Endothelial cell of umbilical vein (primary cell): ENCODE measurements around the gene CDK10. TPM values are rescaled to one million over a fixed set of nuclear protein-coding genes. Genes with fewer than 3 reads are reported as not detected.

Source experiments
- BruUV-seq: library from RNA; stranded (reverse); fragments of 400-500 nt; replicated peaks from 2 replicates; lab custom pipeline; 2021; lab: Mats Ljungman, UMichigan
- CTCF ChIA-PET: fragments of 300-600, 350-600 bp; sonication (Branson Sonifier 250); formaldehyde crosslinking; loops from one replicate; lab custom pipeline; 2021; ENCODE audit warnings: antibody characterized with exemption, inconsistent platforms; lab: Charles Lee
- POLR2A ChIA-PET: fragments of 300-600, 350-600 bp; sonication (Branson Sonifier 250); formaldehyde crosslinking; loops from one replicate; lab custom pipeline; 2021; ENCODE audit warnings: antibody characterized with exemption, inconsistent platforms; lab: Charles Lee
- DNase-seq: peaks from one replicate; pipeline ENCODE4 v3.0.0-alpha.2; 2011; ENCODE audit warnings: low read depth, low spot score
- FAIRE-seq: peaks from 2 replicates; lab custom pipeline; 2011; peaks lifted over from hg19 to GRCh38; lab: Jason Lieb, UNC
- H2AFZ ChIP-seq: 2 replicates; pipeline ENCODE4 v1.6.0; 2012; ENCODE audit warnings: low read depth, low read length, control low read depth, inconsistent platforms
- H3K27ac ChIP-seq: 2 replicates; pipeline ENCODE4 v1.5.1; 2011; ENCODE audit warnings: low read depth, mild to moderate bottlenecking, control low read depth, low read length, moderate library complexity; ENCODE audit not compliant: insufficient read depth
- H3K27me3 ChIP-seq, 2 experiments: 2 replicates each; pipeline versions ENCODE4 v1.6.0 to v1.6.1; 2011; ENCODE audit warnings: low read length in 2 of 2, mixed read lengths in 1 of 2; ENCODE audit not compliant: control insufficient read depth in 2 of 2, insufficient read depth in 2 of 2
- H3K36me3 ChIP-seq, 2 experiments: 2 replicates in 1 of 2; 3 replicates in 1 of 2; pipeline ENCODE4 v1.5.1; 2011; ENCODE audit warnings: low read length in 2 of 2, mild to moderate bottlenecking in 1 of 2, moderate library complexity in 1 of 2; ENCODE audit not compliant: control insufficient read depth in 2 of 2, insufficient read depth in 2 of 2; ENCODE audit errors: extremely low read depth in 1 of 2
- H3K4me1 ChIP-seq: 3 replicates; pipeline ENCODE4 v1.5.1; 2011; ENCODE audit warnings: mild to moderate bottlenecking, low read length; ENCODE audit not compliant: control insufficient read depth, insufficient read depth; ENCODE audit errors: extremely low read depth
- H3K4me2 ChIP-seq: 2 replicates; pipeline ENCODE4 v1.6.1; 2011; ENCODE audit warnings: low read length, control low read depth, mixed read lengths; ENCODE audit not compliant: insufficient read depth
- H3K4me3 ChIP-seq, 3 experiments: fragments of 200-600 bp in 1 of 3; sonication (generic), shearing (Covaris generic) in 1 of 3; replicated peaks in 1 of 3; 2 replicates each; pipeline ENCODE4 v1.5.1; 2011 to 2016; ENCODE audit warnings: control low read depth in 3 of 3, low read length in 3 of 3, mild to moderate bottlenecking in 2 of 3, inconsistent platforms in 1 of 3, low read depth in 1 of 3, moderate library complexity in 1 of 3; ENCODE audit not compliant: insufficient read depth in 1 of 3
- H3K79me2 ChIP-seq: 2 replicates; pipeline ENCODE4 v1.6.0; 2012; ENCODE audit warnings: low read length, inconsistent platforms; ENCODE audit not compliant: control insufficient read depth, insufficient read depth
- H3K9ac ChIP-seq: replicated peaks from 2 replicates; pipeline ENCODE3; 2011; ENCODE audit warnings: low read length, control low read depth; ENCODE audit not compliant: insufficient read depth; ENCODE audit errors: extremely low read depth
- H3K9me1 ChIP-seq: replicated peaks from 3 replicates; pipeline ENCODE4 v1.6.0; 2011; ENCODE audit warnings: mild to moderate bottlenecking, low read length; ENCODE audit not compliant: control insufficient read depth, insufficient read depth; ENCODE audit errors: extremely low read depth
- H3K9me3 ChIP-seq: replicated peaks from 2 replicates; pipeline ENCODE4 v1.5.1; 2012; ENCODE audit warnings: low read length, inconsistent platforms; ENCODE audit not compliant: control insufficient read depth, insufficient read depth
- H4K20me1 ChIP-seq: replicated peaks from 2 replicates; pipeline ENCODE3; 2011; ENCODE audit warnings: mild to moderate bottlenecking, low read length; ENCODE audit not compliant: control insufficient read depth, insufficient read depth; ENCODE audit errors: extremely low read depth
- EZH2 ChIP-seq: IDR thresholded peaks from 2 replicates; pipeline ENCODE4 v1.6.1; 2012; ENCODE audit warnings: borderline replicate concordance, low read depth, mild to moderate bottlenecking, moderate library complexity, low read length, inconsistent platforms; ENCODE audit not compliant: severe bottlenecking
- FOS ChIP-seq: IDR thresholded peaks from 2 replicates; pipeline ENCODE4 v1.6.1; 2011; ENCODE audit warnings: mild to moderate bottlenecking, low read length, moderate library complexity, borderline replicate concordance; ENCODE audit not compliant: insufficient read depth
- GATA2 ChIP-seq: IDR thresholded peaks from 2 replicates; pipeline ENCODE4 v1.7.0; 2011; ENCODE audit warnings: low read depth, mild to moderate bottlenecking, moderate library complexity, mixed read lengths, low read length; ENCODE audit not compliant: insufficient read length, insufficient read depth
- JUN ChIP-seq: IDR thresholded peaks from 2 replicates; pipeline ENCODE4 v1.6.1; 2011; ENCODE audit warnings: borderline replicate concordance, low read depth; ENCODE audit not compliant: insufficient read length, insufficient read depth
- MYC ChIP-seq: IDR thresholded peaks from one replicate; pipeline ENCODE4 v1.6.1; 2011; ENCODE audit warnings: mild to moderate bottlenecking, low read depth, low read length
- POLR2A ChIP-seq: IDR thresholded peaks from 2 replicates; pipeline ENCODE4 v1.6.1; 2012; ENCODE audit warnings: low read depth, mild to moderate bottlenecking, control low read depth, low read length
- POLR2AphosphoS5 ChIP-seq: IDR thresholded peaks from 2 replicates; pipeline ENCODE4 v1.6.1; 2012; ENCODE audit warnings: low read depth, mild to moderate bottlenecking, control low read depth, low read length, moderate library complexity; ENCODE audit not compliant: insufficient read depth
- dilution Hi-C: fragments of 300-500 bp; cut with MboI; formaldehyde crosslinking; loops from one replicate; pipeline ENCODE4 v1.15.0; 2019; ENCODE audit warnings: low sequenced_read_pairs; ENCODE audit not compliant: extremely low pct_ligation_motif_present
- intact Hi-C: fragments of 100-400 bp; cut with micrococcal nuclease; formaldehyde crosslinking; loops from one replicate; pipeline ENCODE4 v1.10.0; 2022
- polyA plus RNA-seq, 4 experiments: library from polyadenylated mRNA; depleted of rRNA in 3 of 4; stranded (reverse) in 3 of 4; unstranded in 1 of 4; fragments of >200 nt; gene quantifications; 2 replicates each; pipeline versions ENCODE4 v1.2.1 to v1.2.3, GENCODE V29; 2011 to 2012; ENCODE audit warnings: missing spikeins in 1 of 4
- total RNA-seq: library from RNA; stranded (reverse); gene quantifications from 2 replicates; pipeline ENCODE4 v1.2.3, GENCODE V29; 2021
- TF ChIP-seq, protein P1 (sequence below): IDR thresholded peaks from 2 replicates; pipeline ENCODE4 v1.6.1; 2011; ENCODE audit not compliant: insufficient read depth, insufficient read length
- TF ChIP-seq, protein P2 (sequence below), 2 donors: IDR thresholded peaks; 1 replicate in 1 of 2; 2 replicates in 1 of 2; pipeline ENCODE4 v1.5.1; 2011; ENCODE audit warnings: low read length in 2 of 2, mild to moderate bottlenecking in 2 of 2, moderate library complexity in 2 of 2, control low read depth in 1 of 2, inconsistent platforms in 1 of 2, low read depth in 1 of 2; ENCODE audit not compliant: insufficient read depth in 1 of 2; ENCODE audit errors: extremely low read depth in 1 of 2

CDK10 gene
- total and polyA plus RNA-seq, 2 donors (not counting 3 experiments of a cell fraction or from before 2014, with no cell fraction given), result 74.5 to 99.9 TPM

DNA sequence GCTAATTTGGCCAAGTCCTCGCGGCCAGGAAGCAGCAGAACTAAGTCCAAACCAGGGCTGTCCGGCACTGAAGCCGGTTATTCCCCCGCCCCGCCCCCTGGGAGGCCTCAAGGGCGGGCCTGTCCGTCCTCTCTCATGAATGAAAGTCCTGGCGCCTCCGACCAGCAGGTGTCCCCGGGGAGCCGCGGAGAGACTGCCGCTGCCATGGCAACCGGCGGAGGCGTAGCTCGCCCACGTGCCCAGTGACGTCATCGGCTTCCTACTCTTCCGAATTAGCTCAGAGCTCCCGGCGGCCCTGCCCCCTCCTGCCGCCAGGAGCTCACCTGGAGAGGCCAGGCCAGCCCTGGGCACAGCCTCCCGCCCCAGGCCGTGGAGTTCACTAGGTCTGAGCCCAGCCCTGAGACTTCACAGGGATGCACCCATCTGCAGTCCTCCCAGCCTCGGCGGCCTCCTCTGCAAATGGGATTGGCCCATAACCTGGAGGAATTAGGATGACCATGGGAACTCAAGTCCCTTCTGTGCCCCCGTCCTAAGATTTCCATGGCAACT is 13.7 kb downstream of the CDK10 start:
- no peaks in the 10 kb centered on the region for H4K20me1 ChIP-seq
- DNase-seq (peak; percentile 96), FAIRE-seq (peak; percentile 97)
- H3K4me1 ChIP-seq, result peaks cover 9% of the 10 kb centered on the region
- intact Hi-C loops (loop anchor here (1.0 to 5.0 kb wide), 5 partner anchors 14 to 222 kb away; partner anchors contain the start of genes CDK10, TCF25 and TUBB3), dilution Hi-C loops (no loop called here)
- no peaks in the 10 kb centered on the region for H3K79me2 ChIP-seq
- no peaks in the 10 kb centered on the region for H3K9me1 ChIP-seq
- peak overlapping the region in 2 of 3 experiments; percentile 7 to 62 for H3K4me3 ChIP-seq
- POLR2A ChIA-PET, result interaction anchor here (1.0 kb wide), 1 partner anchor 14 kb away, joined by 5 read pairs; the partner anchor contains the start of gene CDK10
- H3K27me3 ChIP-seq, result no peaks in the 10 kb centered on the region
- BruUV-seq, result no TSS peak
- no peaks in the 10 kb centered on the region for H3K9me3 ChIP-seq
- TF ChIP-seq EZH2 (no peak), JUN (peak; percentile 84), POLR2AphosphoS5 (peak; percentile 29), FOS (peak; percentile 30), POLR2A (no peak), MYC (no peak), GATA2 (no peak)
- TF ChIP-seq, protein P1, sequence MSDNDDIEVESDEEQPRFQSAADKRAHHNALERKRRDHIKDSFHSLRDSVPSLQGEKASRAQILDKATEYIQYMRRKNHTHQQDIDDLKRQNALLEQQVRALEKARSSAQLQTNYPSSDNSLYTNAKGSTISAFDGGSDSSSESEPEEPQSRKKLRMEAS, result peak; percentile 96
- TF ChIP-seq, protein P2, sequence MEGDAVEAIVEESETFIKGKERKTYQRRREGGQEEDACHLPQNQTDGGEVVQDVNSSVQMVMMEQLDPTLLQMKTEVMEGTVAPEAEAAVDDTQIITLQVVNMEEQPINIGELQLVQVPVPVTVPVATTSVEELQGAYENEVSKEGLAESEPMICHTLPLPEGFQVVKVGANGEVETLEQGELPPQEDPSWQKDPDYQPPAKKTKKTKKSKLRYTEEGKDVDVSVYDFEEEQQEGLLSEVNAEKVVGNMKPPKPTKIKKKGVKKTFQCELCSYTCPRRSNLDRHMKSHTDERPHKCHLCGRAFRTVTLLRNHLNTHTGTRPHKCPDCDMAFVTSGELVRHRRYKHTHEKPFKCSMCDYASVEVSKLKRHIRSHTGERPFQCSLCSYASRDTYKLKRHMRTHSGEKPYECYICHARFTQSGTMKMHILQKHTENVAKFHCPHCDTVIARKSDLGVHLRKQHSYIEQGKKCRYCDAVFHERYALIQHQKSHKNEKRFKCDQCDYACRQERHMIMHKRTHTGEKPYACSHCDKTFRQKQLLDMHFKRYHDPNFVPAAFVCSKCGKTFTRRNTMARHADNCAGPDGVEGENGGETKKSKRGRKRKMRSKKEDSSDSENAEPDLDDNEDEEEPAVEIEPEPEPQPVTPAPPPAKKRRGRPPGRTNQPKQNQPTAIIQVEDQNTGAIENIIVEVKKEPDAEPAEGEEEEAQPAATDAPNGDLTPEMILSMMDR (IDR thresholded peaks at IDR 0.05; ENCODE audit: extremely low read depth in 1 of 2, insufficient read depth in 1 of 2, low read depth in 1 of 2, low read length in 2 of 2), result peak; percentile 70 to 88
- peak overlapping the region; percentile 19 for H3K4me2 ChIP-seq
- H2AFZ ChIP-seq, result no peak overlapping the region
- peaks cover 0 to 7% of the 10 kb centered on the region in 2 experiments for H3K36me3 ChIP-seq
- peak overlapping the region; percentile 26 for H3K27ac ChIP-seq
- H3K9ac ChIP-seq, result peak overlapping the region; percentile 27
- CTCF ChIA-PET, result interaction anchor here (0.6 to 4.4 kb wide), 22 partner anchors 10 to 219 kb away, joined by 3 to 66 read pairs (median 5); partner anchors contain the start of genes CDK10, FANCA, MC1R and TCF25
